K562 (cell line): ENCODE results near the gene ZFYVE16.

ENCODE experiments used
- BHLHE40 ChIP-seq: IDR thresholded peaks from 2 replicates; pipeline ENCODE4 v1.6.1; 2011; ENCODE audit warnings: low read length, improper control_type of control experiment
- CTCF ChIP-seq, 3 experiments: IDR thresholded peaks in 2 of 3; conservative IDR thresholded peaks in 1 of 3; 2 replicates each; pipeline ENCODE4 v1.5.1; 2011 to 2012; ENCODE audit warnings: low read length in 3 of 3, mild to moderate bottlenecking in 3 of 3, control low read depth in 2 of 3, improper control_type of control experiment in 1 of 3, inconsistent platforms in 1 of 3, low read depth in 1 of 3, mixed read lengths in 1 of 3, moderate library complexity in 1 of 3; ENCODE audit not compliant: insufficient read depth in 2 of 3

- TF ChIP-seq BHLHE40, result no peak
- no peak for TF ChIP-seq CTCF (IDR thresholded peaks at IDR 0.05 in 2 of 3, conservative IDR thresholded peaks at IDR 0.05 in 1 of 3; ENCODE audit: insufficient read depth in 2 of 3, low read depth in 1 of 3, low read length in 3 of 3)
Observed at GRCh38 chr5:80487444-80487828, 79.6 kb downstream of the ZFYVE16 start.
